HepG2 (cell line): Measurements from ENCODE around the gene KLF6. TPM values are rescaled to one million over a fixed set of nuclear protein-coding genes. Genes with fewer than 3 reads are reported as not detected.

ENCODE experiments used
- ATAC-seq: fragments of 200-7000 bp; cut with Tn5 transposase; 3 replicates; pipeline ENCODE4 v1.9.1; 2020; ENCODE audit warnings: mild to moderate bottlenecking, moderate library complexity
- BruUV-seq: library from RNA; stranded (reverse); fragments of 400-500 nt; replicated peaks from 2 replicates; lab custom pipeline; 2021; lab: Mats Ljungman, UMichigan
- CTCF ChIA-PET: fragments of 300-600 bp; formaldehyde crosslinking; extraction: SDS; loops from one replicate; lab custom pipeline; 2021; ENCODE audit warnings: low total read pairs, inconsistent platforms, low intra/inter-chr PET ratio; lab: Yijun Ruan, JAX
- POLR2A ChIA-PET: fragments of 350-600 bp; sonication (Branson Sonifier 250); formaldehyde crosslinking; loops from one replicate; lab custom pipeline; 2020; ENCODE audit warnings: antibody characterized with exemption, inconsistent platforms; lab: Yijun Ruan, JAX
- DNase-seq: peaks from one replicate; pipeline ENCODE4 v3.0.0-alpha.2; 2015; ENCODE audit warnings: low spot score
- FAIRE-seq: peaks from 3 replicates; lab custom pipeline; 2011; peaks lifted over from hg19 to GRCh38; lab: Jason Lieb, UNC
- H2AFZ ChIP-seq: one replicate; pipeline ENCODE4 v1.6.1; 2011; ENCODE audit warnings: low read length, inconsistent platforms
- H3K27ac ChIP-seq: fragments of 300-600 bp; 3 replicates; pipeline ENCODE4 v1.8.0; 2011; ENCODE audit warnings: mixed run types, mild to moderate bottlenecking, mixed read lengths, low read length, inconsistent platforms; ENCODE audit not compliant: insufficient read depth; ENCODE audit errors: extremely low read length
- H3K27me3 ChIP-seq, 2 experiments: fragments of 200-600 bp in 1 of 2; 2 replicates in 1 of 2; 3 replicates in 1 of 2; pipeline versions ENCODE4 v1.6.0 to v1.8.0; 2011; ENCODE audit warnings: low read length in 2 of 2, mild to moderate bottlenecking in 2 of 2, moderate library complexity in 2 of 2, inconsistent platforms in 1 of 2; ENCODE audit not compliant: insufficient read depth in 2 of 2, control insufficient read depth in 1 of 2
- H3K36me3 ChIP-seq, 2 experiments: fragments of 200-600 bp in 1 of 2; replicated peaks in 1 of 2; 2 replicates in 1 of 2; 3 replicates in 1 of 2; pipeline versions ENCODE4 v1.5.1 to v1.8.0; 2011; ENCODE audit warnings: low read length in 2 of 2, inconsistent platforms in 1 of 2; ENCODE audit not compliant: insufficient read depth in 2 of 2, control insufficient read depth in 1 of 2
- H3K4me1 ChIP-seq: 2 replicates; pipeline ENCODE4 v1.5.1; 2012; ENCODE audit warnings: low read length, inconsistent platforms; ENCODE audit not compliant: insufficient read depth
- H3K4me2 ChIP-seq: 2 replicates; pipeline ENCODE4 v1.6.0; 2011; ENCODE audit warnings: low read depth, low read length, inconsistent platforms
- H3K4me3 ChIP-seq, 3 experiments: fragments of 200-600 bp in 1 of 3; sonication (generic), shearing (Covaris generic) in 1 of 3; replicated peaks in 1 of 3; 2 replicates each; pipeline ENCODE4 v1.5.1; 2011 to 2016; ENCODE audit warnings: low read length in 3 of 3, inconsistent platforms in 2 of 3, low read depth in 2 of 3, mild to moderate bottlenecking in 2 of 3, control low read depth in 1 of 3, mixed read lengths in 1 of 3; ENCODE audit not compliant: insufficient read depth in 1 of 3
- H3K79me2 ChIP-seq: one replicate; pipeline ENCODE4 v1.6.1; 2011; ENCODE audit warnings: low read length, inconsistent platforms; ENCODE audit not compliant: insufficient read depth
- H3K9ac ChIP-seq: 2 replicates; pipeline ENCODE4 v1.6.0; 2011; ENCODE audit warnings: mild to moderate bottlenecking, low read depth, low read length, inconsistent platforms; ENCODE audit not compliant: insufficient read depth
- H3K9me3 ChIP-seq: 2 replicates; pipeline ENCODE4 v1.5.1; 2012; ENCODE audit warnings: mild to moderate bottlenecking, low read length
- H4K20me1 ChIP-seq: 2 replicates; pipeline ENCODE4 v1.6.0; 2011; ENCODE audit warnings: inconsistent platforms, mild to moderate bottlenecking, low read length, moderate library complexity; ENCODE audit not compliant: insufficient read depth
- ASH2L ChIP-seq: fragments of 300-600, 200-600 bp; sonication (generic); IDR thresholded peaks from 2 replicates; pipeline ENCODE4 v1.7.0; 2017; ENCODE audit warnings: low read depth, mild to moderate bottlenecking, moderate library complexity, mixed read lengths, low read length; ENCODE audit not compliant: insufficient read length
- ATAD3A ChIP-seq: sonication (generic); formaldehyde crosslinking; IDR thresholded peaks from 2 replicates; pipeline ENCODE4 v1.4.0; 2020; ENCODE audit warnings: missing genetic modification reagents
- CEBPB ChIP-seq: IDR thresholded peaks from 2 replicates; pipeline ENCODE4 v1.6.1; 2011; ENCODE audit warnings: low read depth, low read length, improper control_type of control experiment, borderline replicate concordance
- DBP ChIP-seq: sonication (generic); formaldehyde crosslinking; IDR thresholded peaks from 2 replicates; pipeline ENCODE4 v1.4.0; 2020; ENCODE audit warnings: missing genetic modification reagents; ENCODE audit errors: not compliant biosample characterization
- HDAC1 ChIP-seq: sonication (generic); formaldehyde crosslinking; IDR thresholded peaks from 2 replicates; pipeline ENCODE4 v1.5.1; 2020; ENCODE audit warnings: mild to moderate bottlenecking, missing genetic modification reagents
- HES4 ChIP-seq: sonication (generic); formaldehyde crosslinking; IDR thresholded peaks from 2 replicates; pipeline ENCODE4 v1.9.0; 2021; ENCODE audit warnings: mild to moderate bottlenecking, missing genetic modification reagents, borderline replicate concordance
- KAT8 ChIP-seq: IDR thresholded peaks from 2 replicates; pipeline ENCODE4 v1.6.1; 2016; ENCODE audit warnings: missing genetic modification reagents, missing compliant biosample characterization
- NCOA1 ChIP-seq: sonication (generic); formaldehyde crosslinking; IDR thresholded peaks from 2 replicates; pipeline ENCODE4 v1.9.0; 2021; ENCODE audit warnings: missing genetic modification reagents
- NFKB2 ChIP-seq: sonication (generic); formaldehyde crosslinking; IDR thresholded peaks from 2 replicates; pipeline ENCODE4 v1.4.0; 2020; ENCODE audit warnings: missing genetic modification reagents, borderline replicate concordance
- PRPF4 ChIP-seq: fragments of 200-400 bp; formaldehyde crosslinking; IDR thresholded peaks from 2 replicates; pipeline ENCODE4 v1.6.1; 2016; ENCODE audit warnings: low read length, low read depth; ENCODE audit not compliant: poor library complexity, severe bottlenecking
- TAF15 ChIP-seq: fragments of 200-400 bp; formaldehyde crosslinking; IDR thresholded peaks from one replicate; pipeline ENCODE4 v1.6.1; 2018; ENCODE audit warnings: mild to moderate bottlenecking, low read depth, low read length; ENCODE audit not compliant: poor library complexity, severe bottlenecking
- ZFP91 ChIP-seq: sonication (generic); formaldehyde crosslinking; IDR thresholded peaks from 2 replicates; pipeline ENCODE4 v1.9.0; 2022; ENCODE audit warnings: missing genetic modification reagents, mild to moderate bottlenecking, borderline replicate concordance
- ZNF552 ChIP-seq: sonication (generic); formaldehyde crosslinking; IDR thresholded peaks from 2 replicates; pipeline ENCODE4 v1.9.0; 2022; ENCODE audit warnings: missing genetic modification reagents, mild to moderate bottlenecking, borderline replicate concordance
- ZNF639 ChIP-seq: conservative IDR thresholded peaks from 2 replicates; pipeline ENCODE4 v1.6.1; 2018; ENCODE audit warnings: missing genetic modification reagents
- ZNF747 ChIP-seq: sonication (generic); formaldehyde crosslinking; IDR thresholded peaks from 2 replicates; pipeline ENCODE4 v1.8.1; 2023; ENCODE audit warnings: missing genetic modification reagents, mild to moderate bottlenecking, borderline replicate concordance
- WGBS: methylation state at CpG from one replicate; pipeline ENCODE4 v1.1.6; 2017; ENCODE audit warnings: low lambda C conversion rate; 5-methylcytosine and 5-hydroxymethylcytosine counted together
- in situ Hi-C: cut with HindIII; loops from 2 replicates; pipeline ENCODE4 v1.10.0; 2017; ENCODE audit warnings: low pct_unique_long_range_greater_than_20kb; ENCODE audit not compliant: extremely low pct_ligation_motif_present
- intact Hi-C: fragments of 100-400 bp; cut with micrococcal nuclease; formaldehyde crosslinking; loops from one replicate; pipeline ENCODE4 v1.10.0; 2022; ENCODE audit not compliant: unreplicated experiment
- polyA plus RNA-seq, 8 experiments: library from polyadenylated mRNA; depleted of rRNA in 3 of 8; stranded (reverse) in 7 of 8; unstranded in 1 of 8; fragments of >200 nt; fragmentation: Illumina TruSeq in 4 of 8; extraction: Trizol in 4 of 8; gene quantifications; 2 replicates each; pipeline versions ENCODE4 v1.2.1 to v1.2.3, GENCODE V29; 2011 to 2016; ENCODE audit warnings: low read depth in 4 of 8, missing spikeins in 1 of 8, mixed read lengths in 1 of 8; ENCODE audit not compliant: insufficient read depth in 1 of 8
- total RNA-seq, 5 experiments: library from RNA; depleted of rRNA; stranded (reverse); fragments of >200 nt; fragmentation: Illumina TruSeq; extraction: Trizol; gene quantifications; 2 replicates each; pipeline ENCODE4 v1.2.3, GENCODE V29; 2016; ENCODE audit warnings: low read depth in 1 of 5
- TF ChIP-seq, protein P1 (sequence below): sonication (generic); formaldehyde crosslinking; IDR thresholded peaks from 2 replicates; pipeline ENCODE4; 2020; ENCODE audit warnings: missing genetic modification reagents, mild to moderate bottlenecking, borderline replicate concordance

The KLF6 gene
- total and polyA plus RNA-seq, 2 of the 13 experiments (the other 11 are each of a cell fraction or from before 2014, with no cell fraction given), result 27.0 to 71.9 TPM

- CTCF ChIA-PET, result no interaction called here
Measured at GRCh38 chr10:3834404-3834803, 49.4 kb upstream of the KLF6 start.

More at GRCh38 chr10:3834404-3834803, 49.4 kb upstream of the KLF6 start:
- no peaks in the 10 kb centered on the region for H3K27me3 ChIP-seq
- intact Hi-C loops (no loop called here), in situ Hi-C loops (no loop called here)
- no peak for FAIRE-seq
- H3K36me3 ChIP-seq, result no peaks in the 10 kb centered on the region
- H3K27ac ChIP-seq, result no peak overlapping the region
- H3K79me2 ChIP-seq, result no peaks in the 10 kb centered on the region
- no peak overlapping the region for H2AFZ ChIP-seq
- H4K20me1 ChIP-seq, result no peaks in the 10 kb centered on the region
- H3K4me1 ChIP-seq, result peaks cover 61% of the 10 kb centered on the region
- WGBS, result 88% methylated on average over 6 of the region's 6 CpGs
- no TSS peak for BruUV-seq
- no peak overlapping the region for H3K4me3 ChIP-seq
- no peak overlapping the region for H3K4me2 ChIP-seq
- TF ChIP-seq NFKB2 (CRISPR knock-in tag) (no peak), DBP (CRISPR knock-in tag) (no peak), NCOA1 (CRISPR knock-in tag) (no peak), HDAC1 (CRISPR knock-in tag) (no peak), HES4 (CRISPR knock-in tag) (no peak), ASH2L (no peak), ZFP91 (CRISPR knock-in tag) (no peak), ZNF747 (CRISPR knock-in tag) (no peak), PRPF4 (no peak), KAT8 (CRISPR knock-in tag) (no peak), CEBPB (no peak), ZNF639 (CRISPR knock-in tag) (no peak), TAF15 (no peak), ATAD3A (no peak), ZNF552 (no peak)
- TF ChIP-seq, protein P1, sequence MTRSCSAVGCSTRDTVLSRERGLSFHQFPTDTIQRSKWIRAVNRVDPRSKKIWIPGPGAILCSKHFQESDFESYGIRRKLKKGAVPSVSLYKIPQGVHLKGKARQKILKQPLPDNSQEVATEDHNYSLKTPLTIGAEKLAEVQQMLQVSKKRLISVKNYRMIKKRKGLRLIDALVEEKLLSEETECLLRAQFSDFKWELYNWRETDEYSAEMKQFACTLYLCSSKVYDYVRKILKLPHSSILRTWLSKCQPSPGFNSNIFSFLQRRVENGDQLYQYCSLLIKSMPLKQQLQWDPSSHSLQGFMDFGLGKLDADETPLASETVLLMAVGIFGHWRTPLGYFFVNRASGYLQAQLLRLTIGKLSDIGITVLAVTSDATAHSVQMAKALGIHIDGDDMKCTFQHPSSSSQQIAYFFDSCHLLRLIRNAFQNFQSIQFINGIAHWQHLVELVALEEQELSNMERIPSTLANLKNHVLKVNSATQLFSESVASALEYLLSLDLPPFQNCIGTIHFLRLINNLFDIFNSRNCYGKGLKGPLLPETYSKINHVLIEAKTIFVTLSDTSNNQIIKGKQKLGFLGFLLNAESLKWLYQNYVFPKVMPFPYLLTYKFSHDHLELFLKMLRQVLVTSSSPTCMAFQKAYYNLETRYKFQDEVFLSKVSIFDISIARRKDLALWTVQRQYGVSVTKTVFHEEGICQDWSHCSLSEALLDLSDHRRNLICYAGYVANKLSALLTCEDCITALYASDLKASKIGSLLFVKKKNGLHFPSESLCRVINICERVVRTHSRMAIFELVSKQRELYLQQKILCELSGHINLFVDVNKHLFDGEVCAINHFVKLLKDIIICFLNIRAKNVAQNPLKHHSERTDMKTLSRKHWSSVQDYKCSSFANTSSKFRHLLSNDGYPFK, result no peak
- DNase-seq, result no peak
- POLR2A ChIA-PET, result no interaction called here
- no peaks in the 10 kb centered on the region for H3K9me3 ChIP-seq
- no peak for ATAC-seq
- H3K9ac ChIP-seq, result no peak overlapping the region
